A172 (cell line): ENCODE results near the gene TTLL8. TPM values are rescaled to one million over a fixed set of nuclear protein-coding genes. Genes with fewer than 3 reads are reported as not detected.

Experiments
- DNase-seq: peaks from one replicate; pipeline ENCODE4 v3.0.0-alpha.2; 2015; ENCODE audit warnings: low spot score
- total RNA-seq: library from RNA; depleted of rRNA; stranded (reverse); fragments of >200 nt; shearing (Covaris generic); gene quantifications from 2 replicates; pipeline ENCODE4 v1.2.3, GENCODE V29; 2014

The TTLL8 gene
- total RNA-seq, 1 experiment from 2014 or later = not detected

GRCh38 chr22:50061824-50062355, 3.8 kb upstream of the TTLL8 start:
- DNase-seq = no peak

GRCh38 chr22:50061141-50061823, 3.2 kb upstream of the TTLL8 start:
- DNase-seq = no peak

- DNase-seq = no peak
Measured at GRCh38 chr22:50060441-50061140, 2.5 kb upstream of the TTLL8 start.

GRCh38 chr22:50059881-50060262, 1.8 kb upstream of the TTLL8 start:
- DNase-seq = no peak

- no peak for DNase-seq
Measured at GRCh38 chr22:50058906-50059880, 1.1 kb upstream of the TTLL8 start.

- no peak for DNase-seq
Measured at GRCh38 chr22:50057278-50058060, 629 bp downstream of the TTLL8 start.

GRCh38 chr22:50056214-50056972, 1.7 kb downstream of the TTLL8 start:
- no peak for DNase-seq

GRCh38 chr22:50053861-50054260, 4.2 kb downstream of the TTLL8 start:
- DNase-seq = no peak

GRCh38 chr22:50051930-50052329, 6.2 kb downstream of the TTLL8 start:
- no peak for DNase-seq

- DNase-seq = no peak
Measured at GRCh38 chr22:50049299-50050195, 8.6 kb downstream of the TTLL8 start.

GRCh38 chr22:50048836-50049235, 9.3 kb downstream of the TTLL8 start:
- DNase-seq = no peak

GRCh38 chr22:50048061-50048765, 9.9 kb downstream of the TTLL8 start:
- DNase-seq = no peak

GRCh38 chr22:50047346-50047745, 10.8 kb downstream of the TTLL8 start:
- no peak for DNase-seq

GRCh38 chr22:50046481-50047245, 11.4 kb downstream of the TTLL8 start:
- no peak for DNase-seq

- DNase-seq = no peak
Measured at GRCh38 chr22:50046019-50046415, 12.1 kb downstream of the TTLL8 start.

- DNase-seq = no peak
Measured at GRCh38 chr22:50045211-50046018, 12.7 kb downstream of the TTLL8 start.

GRCh38 chr22:50044485-50045118, 13.5 kb downstream of the TTLL8 start:
- no peak for DNase-seq
